Heart right ventricle (tissue), 16 donors: ENCODE results near the gene HOXD11. TPM values are rescaled to one million over a fixed set of nuclear protein-coding genes. Genes with fewer than 3 reads are reported as not detected.
A peak's percentile ranks its signal among the peaks of the same experiment; 100 is the strongest.

Experiments used
- ATAC-seq, 8 donors: fragments of 200-7000 bp; cut with Tn5 transposase; one replicate each; pipeline ENCODE4 v1.9.1; 2020; ENCODE audit warnings: mild to moderate bottlenecking in 8 of 8, moderate library complexity in 8 of 8, moderate number of reproducible peaks in 1 of 8
- DNase-seq, 2 donors: peaks; one replicate each; pipeline ENCODE4 v3.0.0-alpha.2; 2020
- H3K27ac ChIP-seq, 10 donors: fragments of 200-600 bp; sonication (generic) in 2 of 10; one replicate each; pipeline versions ENCODE4 v1.5.0 to v1.8.0; 2020 to 2022; ENCODE audit warnings: mild to moderate bottlenecking in 3 of 10
- H3K27me3 ChIP-seq, 7 donors: fragments of 200-600 bp; one replicate each; pipeline ENCODE4 v1.8.0; 2021 to 2022; ENCODE audit warnings: mild to moderate bottlenecking in 2 of 7
- H3K36me3 ChIP-seq, 9 donors: fragments of 200-600 bp; sonication (generic) in 1 of 9; one replicate each; pipeline versions ENCODE4 v1.5.0 to v1.8.0; 2020 to 2022; ENCODE audit warnings: mild to moderate bottlenecking in 2 of 9
- H3K4me1 ChIP-seq, 9 donors: fragments of 200-600 bp; sonication (generic) in 1 of 9; one replicate each; pipeline versions ENCODE4 v1.5.0 to v1.8.0; 2020 to 2022; ENCODE audit warnings: mild to moderate bottlenecking in 4 of 9
- H3K4me3 ChIP-seq, 10 donors: fragments of 200-600 bp; sonication (generic) in 2 of 10; one replicate each; pipeline versions ENCODE4 v1.5.0 to v1.8.0; 2020 to 2022; ENCODE audit warnings: mild to moderate bottlenecking in 7 of 10, moderate library complexity in 2 of 10
- H3K9me3 ChIP-seq, 11 donors: fragments of 200-600 bp in 10 of 11; sonication (generic) in 2 of 11; one replicate each; pipeline versions ENCODE4 v1.5.0 to v1.8.0; 2013 to 2022; ENCODE audit warnings: mild to moderate bottlenecking in 2 of 11, control low read depth in 1 of 11, moderate library complexity in 1 of 11
- WGBS, 2 donors: extraction: QIAGEN DNeasy Blood & Tissue Kit; methylation state at CpG; one replicate each; pipeline ENCODE4 v1.1.7; 2013; ENCODE audit warnings: inconsistent platforms in 1 of 2; 5-methylcytosine and 5-hydroxymethylcytosine counted together
- intact Hi-C, 10 donors: fragments of 100-400 bp; cut with DNase I; formaldehyde crosslinking; loops; one replicate each; pipeline versions ENCODE4 v1.11.1 to v1.14.2; 2022
- polyA plus RNA-seq, 2 donors: library from polyadenylated mRNA; stranded (reverse); fragments of 200-250 nt; gene quantifications; one replicate each; pipeline ENCODE4 v1.2.3, GENCODE V29; 2013
- total RNA-seq, 10 donors: library from RNA; stranded (reverse); fragmentation: NEBNext Ultra II Directional in 3 of 10; extraction: Animal tissue kit (Norgen Biotek cat#: 25700) in 3 of 10; gene quantifications; one replicate each; pipeline versions ENCODE4 v1.2.1 to v1.2.4, GENCODE V29; 2021 to 2023
- TF ChIP-seq, protein P1 (sequence below), 9 donors: fragments of 200-600 bp; sonication (generic) in 2 of 9; IDR thresholded peaks; one replicate each; pipeline versions ENCODE4 v1.5.0 to v1.8.0; 2021 to 2022; ENCODE audit warnings: antibody characterized with exemption in 9 of 9, mild to moderate bottlenecking in 5 of 9, moderate library complexity in 1 of 9
- donor health status: Arrhythmogenic right ventricular cardiomyopathy.
- donor health status: ischemic (EF 13 %, LVEDD 7.1; RV severe dilation, severe dysfunction).
- donor health status: healthy with polysubstance abuse.
- donor health status: DM: no; HTN: yes; CAD: no.
- donor health status: DM: no; HTN: no; CAD: no.
- donor health status: ischemic (EF 25% LVEDD 6.9; RV normal size, moderate dysfunction).
- donor health status: ischemic (EF 25% LVEDD 5.7; RV mildly dilated, moderate dysfunction).
- donor health status: healthy.
- donor health status: DM: yes; HTN: yes; CAD: no.
- donor health status: Ischemic cardiomyopathy.
- donor health status: ischemic (EF 35%, LVEDD 5.7; RV mildly dilated, moderate dysfunction).
- donor health status: nonischemic (EF 11% LVEDD 7.7; RV severe dilation, severe dysfunction).
- donor health status: DM: yes; HTN: yes; CAD: no.
- donor health status: PGD.
- donor health status: ischemic (EF 29% LVEDD 5.4; RV normal size, mild dysfunction).
- donor health status: nonischemic (EF 23%, LVEDD 6.1; RV moderate dilation, normal function).

HOXD11 gene
- total and polyA plus RNA-seq, 12 donors: not detected

DNA sequence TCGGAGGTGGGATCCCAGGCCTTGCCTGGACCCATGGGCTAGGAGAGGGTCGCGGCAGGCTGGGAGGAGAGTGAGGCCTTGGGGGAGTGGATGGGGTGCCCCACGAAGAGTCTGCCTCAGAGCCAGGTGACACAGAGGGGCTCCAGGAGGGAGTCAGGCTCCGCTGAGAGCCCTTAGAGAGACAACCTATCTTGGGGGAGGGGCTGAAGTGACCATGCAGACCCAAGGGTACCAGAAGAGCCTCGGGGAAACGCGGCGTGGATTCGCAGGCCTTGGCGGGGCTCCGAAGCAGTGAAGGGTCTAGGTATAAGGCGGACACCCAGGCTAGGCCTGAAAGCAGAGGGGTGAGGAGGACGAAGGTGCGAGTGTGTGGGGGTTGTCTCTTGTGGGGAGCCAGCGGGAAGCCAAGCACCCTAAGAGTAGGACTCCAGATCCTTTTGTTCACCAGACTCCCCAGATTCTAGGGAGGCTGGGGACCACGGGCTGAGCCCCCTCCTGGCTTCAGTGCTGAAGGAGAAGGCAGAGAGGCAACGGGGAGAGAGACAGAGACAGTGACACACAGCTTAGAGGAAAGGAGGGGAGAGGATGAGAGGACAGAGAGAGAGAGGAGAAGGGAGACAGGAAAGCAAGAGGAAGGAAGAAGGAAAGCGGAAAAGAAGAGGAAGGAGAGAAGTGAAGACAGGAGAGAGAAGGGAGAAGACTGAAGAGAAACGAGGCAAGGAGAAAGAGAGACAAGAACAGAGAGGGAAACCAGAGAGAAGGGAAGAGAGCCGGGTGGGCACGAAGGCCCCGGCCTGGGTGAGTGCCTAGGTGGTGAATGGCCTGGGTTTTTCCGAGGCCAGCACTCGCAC is 1.1 kb upstream of the HOXD11 start:
- Histone ChIP-seq H3K4me3 (no peak overlapping the region), H3K27ac (no peak overlapping the region), H3K9me3 (no peaks in the 10 kb centered on the region), H3K4me1 (peaks cover 0 to 36% (median 22%) of the 10 kb centered on the region in 9 donors), H3K27me3 (peaks cover 66 to 99% (median 98%) of the 10 kb centered on the region in 7 donors), H3K36me3 (no peaks in the 10 kb centered on the region)
- DNase-seq: no peak
- peak in 1 of 8 donors; percentile 28 for ATAC-seq
- TF ChIP-seq, protein P1, sequence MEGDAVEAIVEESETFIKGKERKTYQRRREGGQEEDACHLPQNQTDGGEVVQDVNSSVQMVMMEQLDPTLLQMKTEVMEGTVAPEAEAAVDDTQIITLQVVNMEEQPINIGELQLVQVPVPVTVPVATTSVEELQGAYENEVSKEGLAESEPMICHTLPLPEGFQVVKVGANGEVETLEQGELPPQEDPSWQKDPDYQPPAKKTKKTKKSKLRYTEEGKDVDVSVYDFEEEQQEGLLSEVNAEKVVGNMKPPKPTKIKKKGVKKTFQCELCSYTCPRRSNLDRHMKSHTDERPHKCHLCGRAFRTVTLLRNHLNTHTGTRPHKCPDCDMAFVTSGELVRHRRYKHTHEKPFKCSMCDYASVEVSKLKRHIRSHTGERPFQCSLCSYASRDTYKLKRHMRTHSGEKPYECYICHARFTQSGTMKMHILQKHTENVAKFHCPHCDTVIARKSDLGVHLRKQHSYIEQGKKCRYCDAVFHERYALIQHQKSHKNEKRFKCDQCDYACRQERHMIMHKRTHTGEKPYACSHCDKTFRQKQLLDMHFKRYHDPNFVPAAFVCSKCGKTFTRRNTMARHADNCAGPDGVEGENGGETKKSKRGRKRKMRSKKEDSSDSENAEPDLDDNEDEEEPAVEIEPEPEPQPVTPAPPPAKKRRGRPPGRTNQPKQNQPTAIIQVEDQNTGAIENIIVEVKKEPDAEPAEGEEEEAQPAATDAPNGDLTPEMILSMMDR (IDR thresholded peaks at IDR 0.05): no peak
- intact Hi-C loops: no loop called here
- 4 to 10% methylated on average over 25 of the region's 25 CpGs for WGBS, 2 donors

- Histone ChIP-seq H3K4me3 (no peak overlapping the region), H3K27ac (no peak overlapping the region), H3K36me3 (no peaks in the 10 kb centered on the region), H3K27me3 (peaks cover 58 to 99% (median 98%) of the 10 kb centered on the region in 7 donors), H3K9me3 (no peaks in the 10 kb centered on the region), H3K4me1 (peaks cover 0 to 36% (median 23%) of the 10 kb centered on the region in 9 donors)
- intact Hi-C loops: no loop called here
- ATAC-seq (no peak), DNase-seq (no peak)
- TF ChIP-seq, protein P1 (IDR thresholded peaks at IDR 0.05): no peak
- 2 to 4% methylated on average over 50 to 59 of the region's 59 CpGs for WGBS, 2 donors
Observed at GRCh38 chr2:176107731-176108181, 676 bp downstream of the HOXD11 start.

GRCh38 chr2:176109192-176109901 is 2.3 kb downstream of the HOXD11 start:
- H3K4me1 ChIP-seq: peaks cover 0 to 30% (median 17%) of the 10 kb centered on the region in 9 donors
- TF ChIP-seq, protein P1 (IDR thresholded peaks at IDR 0.05): no peak
- intact Hi-C loops: no loop called here
- DNase-seq (no peak), ATAC-seq (no peak)
- H3K36me3 ChIP-seq: no peaks in the 10 kb centered on the region
- H3K27ac ChIP-seq: no peak overlapping the region
- H3K4me3 ChIP-seq: no peak overlapping the region
- H3K27me3 ChIP-seq: peaks cover 70 to 99% (median 98%) of the 10 kb centered on the region in 7 donors
- no peaks in the 10 kb centered on the region for H3K9me3 ChIP-seq
- 5 to 9% methylated on average over 26 of the region's 26 CpGs for WGBS, 2 donors

- H3K4me1 ChIP-seq: peaks cover 0 to 24% (median 11%) of the 10 kb centered on the region in 9 donors
- intact Hi-C loops: no loop called here
- TF ChIP-seq, protein P1 (IDR thresholded peaks at IDR 0.05): no peak
- H3K27ac ChIP-seq: no peak overlapping the region
- no peaks in the 10 kb centered on the region for H3K36me3 ChIP-seq
- WGBS, 2 donors: 11 to 14% methylated on average over 4 of the region's 4 CpGs
- ATAC-seq (no peak), DNase-seq (no peak)
- no peak overlapping the region for H3K4me3 ChIP-seq
- H3K27me3 ChIP-seq: peaks cover 76 to 99% (median 98%) of the 10 kb centered on the region in 7 donors
- no peaks in the 10 kb centered on the region for H3K9me3 ChIP-seq
Observed at GRCh38 chr2:176109946-176110345, 2.9 kb downstream of the HOXD11 start.
